ENCODE measurements around the gene RXRB. TPM values are rescaled to one million over a fixed set of nuclear protein-coding genes. Genes with fewer than 3 reads are reported as not detected.

Gene RXRB
- total and polyA plus RNA-seq, 2 of the 8 experiments (the other 6 are each of a cell fraction or from before 2014, with no cell fraction given): 13.0 to 18.1 TPM

DNA sequence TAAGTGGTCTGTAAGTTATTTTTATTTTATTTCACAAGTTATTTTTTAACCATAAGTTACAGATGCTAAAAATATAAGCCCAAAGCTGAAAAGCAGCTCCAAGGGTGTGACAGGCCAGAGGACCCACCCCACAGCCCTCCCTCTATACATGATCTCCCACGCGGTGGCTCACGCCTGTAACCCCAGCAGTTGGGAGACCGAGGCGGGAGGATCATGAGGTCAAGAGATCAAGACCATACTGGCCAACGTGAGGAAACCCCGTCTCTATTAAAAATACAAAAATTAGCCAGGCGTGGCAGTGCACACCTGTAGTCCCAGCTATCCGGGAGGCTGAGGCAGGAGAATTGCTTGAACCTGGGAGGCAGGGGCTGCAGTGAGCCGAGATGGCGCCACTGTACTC lies 40.4 kb downstream of the RXRB start (continued):
- TF ChIP-seq, protein P1, sequence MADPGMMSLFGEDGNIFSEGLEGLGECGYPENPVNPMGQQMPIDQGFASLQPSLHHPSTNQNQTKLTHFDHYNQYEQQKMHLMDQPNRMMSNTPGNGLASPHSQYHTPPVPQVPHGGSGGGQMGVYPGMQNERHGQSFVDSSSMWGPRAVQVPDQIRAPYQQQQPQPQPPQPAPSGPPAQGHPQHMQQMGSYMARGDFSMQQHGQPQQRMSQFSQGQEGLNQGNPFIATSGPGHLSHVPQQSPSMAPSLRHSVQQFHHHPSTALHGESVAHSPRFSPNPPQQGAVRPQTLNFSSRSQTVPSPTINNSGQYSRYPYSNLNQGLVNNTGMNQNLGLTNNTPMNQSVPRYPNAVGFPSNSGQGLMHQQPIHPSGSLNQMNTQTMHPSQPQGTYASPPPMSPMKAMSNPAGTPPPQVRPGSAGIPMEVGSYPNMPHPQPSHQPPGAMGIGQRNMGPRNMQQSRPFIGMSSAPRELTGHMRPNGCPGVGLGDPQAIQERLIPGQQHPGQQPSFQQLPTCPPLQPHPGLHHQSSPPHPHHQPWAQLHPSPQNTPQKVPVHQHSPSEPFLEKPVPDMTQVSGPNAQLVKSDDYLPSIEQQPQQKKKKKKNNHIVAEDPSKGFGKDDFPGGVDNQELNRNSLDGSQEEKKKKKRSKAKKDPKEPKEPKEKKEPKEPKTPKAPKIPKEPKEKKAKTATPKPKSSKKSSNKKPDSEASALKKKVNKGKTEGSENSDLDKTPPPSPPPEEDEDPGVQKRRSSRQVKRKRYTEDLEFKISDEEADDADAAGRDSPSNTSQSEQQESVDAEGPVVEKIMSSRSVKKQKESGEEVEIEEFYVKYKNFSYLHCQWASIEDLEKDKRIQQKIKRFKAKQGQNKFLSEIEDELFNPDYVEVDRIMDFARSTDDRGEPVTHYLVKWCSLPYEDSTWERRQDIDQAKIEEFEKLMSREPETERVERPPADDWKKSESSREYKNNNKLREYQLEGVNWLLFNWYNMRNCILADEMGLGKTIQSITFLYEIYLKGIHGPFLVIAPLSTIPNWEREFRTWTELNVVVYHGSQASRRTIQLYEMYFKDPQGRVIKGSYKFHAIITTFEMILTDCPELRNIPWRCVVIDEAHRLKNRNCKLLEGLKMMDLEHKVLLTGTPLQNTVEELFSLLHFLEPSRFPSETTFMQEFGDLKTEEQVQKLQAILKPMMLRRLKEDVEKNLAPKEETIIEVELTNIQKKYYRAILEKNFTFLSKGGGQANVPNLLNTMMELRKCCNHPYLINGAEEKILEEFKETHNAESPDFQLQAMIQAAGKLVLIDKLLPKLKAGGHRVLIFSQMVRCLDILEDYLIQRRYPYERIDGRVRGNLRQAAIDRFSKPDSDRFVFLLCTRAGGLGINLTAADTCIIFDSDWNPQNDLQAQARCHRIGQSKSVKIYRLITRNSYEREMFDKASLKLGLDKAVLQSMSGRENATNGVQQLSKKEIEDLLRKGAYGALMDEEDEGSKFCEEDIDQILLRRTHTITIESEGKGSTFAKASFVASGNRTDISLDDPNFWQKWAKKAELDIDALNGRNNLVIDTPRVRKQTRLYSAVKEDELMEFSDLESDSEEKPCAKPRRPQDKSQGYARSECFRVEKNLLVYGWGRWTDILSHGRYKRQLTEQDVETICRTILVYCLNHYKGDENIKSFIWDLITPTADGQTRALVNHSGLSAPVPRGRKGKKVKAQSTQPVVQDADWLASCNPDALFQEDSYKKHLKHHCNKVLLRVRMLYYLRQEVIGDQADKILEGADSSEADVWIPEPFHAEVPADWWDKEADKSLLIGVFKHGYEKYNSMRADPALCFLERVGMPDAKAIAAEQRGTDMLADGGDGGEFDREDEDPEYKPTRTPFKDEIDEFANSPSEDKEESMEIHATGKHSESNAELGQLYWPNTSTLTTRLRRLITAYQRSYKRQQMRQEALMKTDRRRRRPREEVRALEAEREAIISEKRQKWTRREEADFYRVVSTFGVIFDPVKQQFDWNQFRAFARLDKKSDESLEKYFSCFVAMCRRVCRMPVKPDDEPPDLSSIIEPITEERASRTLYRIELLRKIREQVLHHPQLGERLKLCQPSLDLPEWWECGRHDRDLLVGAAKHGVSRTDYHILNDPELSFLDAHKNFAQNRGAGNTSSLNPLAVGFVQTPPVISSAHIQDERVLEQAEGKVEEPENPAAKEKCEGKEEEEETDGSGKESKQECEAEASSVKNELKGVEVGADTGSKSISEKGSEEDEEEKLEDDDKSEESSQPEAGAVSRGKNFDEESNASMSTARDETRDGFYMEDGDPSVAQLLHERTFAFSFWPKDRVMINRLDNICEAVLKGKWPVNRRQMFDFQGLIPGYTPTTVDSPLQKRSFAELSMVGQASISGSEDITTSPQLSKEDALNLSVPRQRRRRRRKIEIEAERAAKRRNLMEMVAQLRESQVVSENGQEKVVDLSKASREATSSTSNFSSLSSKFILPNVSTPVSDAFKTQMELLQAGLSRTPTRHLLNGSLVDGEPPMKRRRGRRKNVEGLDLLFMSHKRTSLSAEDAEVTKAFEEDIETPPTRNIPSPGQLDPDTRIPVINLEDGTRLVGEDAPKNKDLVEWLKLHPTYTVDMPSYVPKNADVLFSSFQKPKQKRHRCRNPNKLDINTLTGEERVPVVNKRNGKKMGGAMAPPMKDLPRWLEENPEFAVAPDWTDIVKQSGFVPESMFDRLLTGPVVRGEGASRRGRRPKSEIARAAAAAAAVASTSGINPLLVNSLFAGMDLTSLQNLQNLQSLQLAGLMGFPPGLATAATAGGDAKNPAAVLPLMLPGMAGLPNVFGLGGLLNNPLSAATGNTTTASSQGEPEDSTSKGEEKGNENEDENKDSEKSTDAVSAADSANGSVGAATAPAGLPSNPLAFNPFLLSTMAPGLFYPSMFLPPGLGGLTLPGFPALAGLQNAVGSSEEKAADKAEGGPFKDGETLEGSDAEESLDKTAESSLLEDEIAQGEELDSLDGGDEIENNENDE (IDR thresholded peaks at IDR 0.05; ENCODE audit: insufficient replicate concordance, low read length): no peak
- TF ChIP-seq CHD1 (IDR thresholded peaks at IDR 0.05; ENCODE audit: low read depth, low read length): no peak
- TF ChIP-seq TEAD4 (IDR thresholded peaks at IDR 0.05; ENCODE audit: low read depth, low read length): no peak
- no peak for TF ChIP-seq RNF2 (IDR thresholded peaks at IDR 0.05; ENCODE audit: borderline replicate concordance, low read depth, low read length, missing control alignments, poor library complexity, severe bottlenecking)
- no peak for TF ChIP-seq BACH1 (IDR thresholded peaks at IDR 0.05; ENCODE audit: low read length)
- no peak for TF ChIP-seq HDAC6 (IDR thresholded peaks at IDR 0.05; ENCODE audit: low read depth, low read length)
- no peak for TF ChIP-seq BCL11A (IDR thresholded peaks at IDR 0.05; ENCODE audit: low read depth in 2 of 2, low read length in 2 of 2)
- TF ChIP-seq, protein P2, sequence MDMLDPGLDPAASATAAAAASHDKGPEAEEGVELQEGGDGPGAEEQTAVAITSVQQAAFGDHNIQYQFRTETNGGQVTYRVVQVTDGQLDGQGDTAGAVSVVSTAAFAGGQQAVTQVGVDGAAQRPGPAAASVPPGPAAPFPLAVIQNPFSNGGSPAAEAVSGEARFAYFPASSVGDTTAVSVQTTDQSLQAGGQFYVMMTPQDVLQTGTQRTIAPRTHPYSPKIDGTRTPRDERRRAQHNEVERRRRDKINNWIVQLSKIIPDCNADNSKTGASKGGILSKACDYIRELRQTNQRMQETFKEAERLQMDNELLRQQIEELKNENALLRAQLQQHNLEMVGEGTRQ (IDR thresholded peaks at IDR 0.05; ENCODE audit: low read length): no peak

All from H1 (cell line).